HEK293 (cell line): Measurements from ENCODE around the gene ZNF771.

Experiments
- GLI2 ChIP-seq: fragments of 450-650 bp; formaldehyde crosslinking; IDR thresholded peaks from 2 replicates; pipeline ENCODE4; 2017; ENCODE audit warnings: missing biosample characterization, missing genetic modification characterization, low read depth, borderline replicate concordance
- MZF1 ChIP-seq: fragments of 450-650 bp; formaldehyde crosslinking; IDR thresholded peaks from 2 replicates; pipeline ENCODE4 v1.5.1; 2017; ENCODE audit warnings: missing biosample characterization, missing genetic modification characterization, borderline replicate concordance
- YY2 ChIP-seq: fragments of 450-650 bp; formaldehyde crosslinking; IDR thresholded peaks from 2 replicates; pipeline ENCODE4 v1.5.1; 2016; ENCODE audit warnings: missing biosample characterization, missing genetic modification characterization
- ZBTB48 ChIP-seq: fragments of 450-650 bp; formaldehyde crosslinking; IDR thresholded peaks from 2 replicates; pipeline ENCODE4 v1.5.1; 2016; ENCODE audit warnings: missing biosample characterization, missing genetic modification characterization
- ZFP3 ChIP-seq: fragments of 450-650 bp; formaldehyde crosslinking; IDR thresholded peaks from 2 replicates; pipeline ENCODE4 v1.5.1; 2016; ENCODE audit warnings: low read depth, missing biosample characterization, missing genetic modification characterization
- ZNF132 ChIP-seq: fragments of 450-650 bp; formaldehyde crosslinking; IDR thresholded peaks from 2 replicates; pipeline ENCODE4 v1.5.1; 2017; ENCODE audit warnings: missing biosample characterization, missing genetic modification characterization, borderline replicate concordance
- ZNF133 ChIP-seq: fragments of 450-650 bp; formaldehyde crosslinking; IDR thresholded peaks from 2 replicates; pipeline ENCODE4 v1.5.1; 2016; ENCODE audit warnings: missing biosample characterization, missing genetic modification characterization
- ZNF155 ChIP-seq: fragments of 450-650 bp; formaldehyde crosslinking; IDR thresholded peaks from 2 replicates; pipeline ENCODE4 v1.5.1; 2016; ENCODE audit warnings: missing biosample characterization, missing genetic modification characterization
- ZNF2 ChIP-seq: fragments of 450-650 bp; formaldehyde crosslinking; IDR thresholded peaks from 2 replicates; pipeline ENCODE4 v1.5.1; 2016; ENCODE audit warnings: missing biosample characterization, missing genetic modification characterization
- ZNF473 ChIP-seq: fragments of 450-650 bp; formaldehyde crosslinking; IDR thresholded peaks from 2 replicates; pipeline ENCODE4 v1.5.1; 2017; ENCODE audit warnings: missing biosample characterization, missing genetic modification characterization
- ZNF501 ChIP-seq: fragments of 450-650 bp; formaldehyde crosslinking; IDR thresholded peaks from 2 replicates; pipeline ENCODE4 v1.5.1; 2016; ENCODE audit warnings: missing biosample characterization, missing genetic modification characterization
- ZNF530 ChIP-seq: fragments of 450-650 bp; formaldehyde crosslinking; IDR thresholded peaks from 2 replicates; pipeline ENCODE4 v1.5.1; 2016; ENCODE audit warnings: low read depth, missing biosample characterization, missing genetic modification characterization
- ZNF549 ChIP-seq: fragments of 450-650 bp; IDR thresholded peaks from 2 replicates; pipeline ENCODE4 v1.5.1; 2018; ENCODE audit warnings: missing biosample characterization, missing genetic modification characterization, mild to moderate bottlenecking, inconsistent platforms, moderate library complexity
- ZNF585B ChIP-seq: fragments of 450-650 bp; formaldehyde crosslinking; IDR thresholded peaks from 2 replicates; pipeline ENCODE4 v1.5.1; 2016; ENCODE audit warnings: missing biosample characterization, missing genetic modification characterization
- ZNF707 ChIP-seq: fragments of 450-650 bp; formaldehyde crosslinking; IDR thresholded peaks from 2 replicates; pipeline ENCODE4 v1.5.1; 2016; ENCODE audit warnings: missing biosample characterization, missing genetic modification characterization
- ZNF777 ChIP-seq: fragments of 450-650 bp; formaldehyde crosslinking; IDR thresholded peaks from 2 replicates; pipeline ENCODE4 v1.5.1; 2017; ENCODE audit warnings: missing biosample characterization, missing genetic modification characterization, borderline replicate concordance
- ZNF830 ChIP-seq: fragments of 450-650 bp; IDR thresholded peaks from 2 replicates; pipeline ENCODE4 v1.5.0; 2018; ENCODE audit warnings: missing biosample characterization, missing genetic modification characterization, low read depth, mild to moderate bottlenecking, moderate library complexity
- ZSCAN16 ChIP-seq: fragments of 450-650 bp; formaldehyde crosslinking; IDR thresholded peaks from 2 replicates; pipeline ENCODE4 v1.5.1; 2016; ENCODE audit warnings: missing biosample characterization, missing genetic modification characterization
- TF ChIP-seq, protein P1 (sequence below): fragments of 450-650 bp; formaldehyde crosslinking; IDR thresholded peaks from 2 replicates; pipeline ENCODE4 v1.5.1; 2017; ENCODE audit warnings: missing biosample characterization, missing genetic modification characterization
- TF ChIP-seq, protein P2 (sequence below): fragments of 450-650 bp; formaldehyde crosslinking; IDR thresholded peaks from 2 replicates; pipeline ENCODE4 v1.5.1; 2016; ENCODE audit warnings: missing biosample characterization, missing genetic modification characterization
- TF ChIP-seq, protein P3 (sequence below): fragments of 450-650 bp; IDR thresholded peaks from 2 replicates; pipeline ENCODE4 v1.5.1; 2018; ENCODE audit warnings: missing biosample characterization, mild to moderate bottlenecking, missing genetic modification characterization
- TF ChIP-seq, protein P4 (sequence below): fragments of 450-650 bp; formaldehyde crosslinking; IDR thresholded peaks from 2 replicates; pipeline ENCODE4 v1.5.1; 2016; ENCODE audit warnings: missing biosample characterization, missing genetic modification characterization
- TF ChIP-seq, protein P5 (sequence below): fragments of 450-650 bp; formaldehyde crosslinking; IDR thresholded peaks from 2 replicates; pipeline ENCODE4 v1.5.1; 2017; ENCODE audit warnings: missing biosample characterization, missing genetic modification characterization
- TF ChIP-seq, protein P6 (sequence below): fragments of 450-650 bp; formaldehyde crosslinking; IDR thresholded peaks from 2 replicates; pipeline ENCODE4 v1.5.1; 2016; ENCODE audit warnings: missing biosample characterization, missing genetic modification characterization, borderline replicate concordance
- TF ChIP-seq, protein P7 (sequence below): fragments of 450-650 bp; formaldehyde crosslinking; IDR thresholded peaks from 2 replicates; pipeline ENCODE4 v1.5.1; 2016; ENCODE audit warnings: missing biosample characterization, missing genetic modification characterization

Gene ZNF771

DNA sequence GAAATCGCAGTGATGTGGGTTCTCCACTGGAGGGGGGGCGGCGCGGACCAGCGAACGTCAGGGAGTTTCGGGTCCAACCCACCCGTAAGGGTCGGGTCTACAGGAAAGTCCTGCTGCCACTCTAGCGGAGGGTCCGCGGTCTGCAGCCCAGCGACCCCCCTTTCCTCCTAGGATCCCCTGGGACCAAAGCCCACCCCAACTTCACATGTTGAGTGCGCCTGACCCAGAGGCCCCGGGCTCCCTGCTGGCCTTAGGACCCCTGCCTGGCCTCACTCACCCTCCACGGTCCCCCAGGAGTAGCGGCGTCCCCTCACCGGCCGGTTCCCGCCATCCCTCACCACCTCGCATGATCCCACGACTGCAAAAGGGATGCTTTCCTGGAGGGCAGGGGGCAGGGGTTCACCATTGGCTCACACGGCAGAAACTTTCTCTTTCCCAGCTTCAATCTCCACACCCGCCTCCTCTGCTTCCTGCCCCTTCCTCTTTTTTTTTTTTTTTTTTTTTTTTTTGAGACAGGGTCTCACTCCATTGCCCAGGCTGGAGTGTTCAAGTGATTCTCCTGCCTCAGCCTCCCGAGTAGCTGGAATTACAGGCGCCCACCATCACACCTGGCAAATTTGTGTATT is 28.1 kb upstream of the ZNF771 start (continued):
- TF ChIP-seq MZF1 (tag by site-specific recombination) (no peak), ZBTB48 (tag by site-specific recombination) (peak; percentile 56; the same call in 1 of the 2 replicates), ZNF501 (tag by site-specific recombination) (no peak), ZSCAN16 (tag by site-specific recombination) (no peak), ZNF549 (tag by site-specific recombination) (no peak), ZNF2 (tag by site-specific recombination) (no peak), ZNF830 (tag by site-specific recombination) (no peak), ZNF530 (no peak), ZNF585B (no peak), ZNF155 (tag by site-specific recombination) (no peak), GLI2 (tag by site-specific recombination) (no peak), YY2 (tag by site-specific recombination) (no peak), ZNF133 (tag by site-specific recombination) (no peak), ZNF777 (tag by site-specific recombination) (no peak), ZNF473 (tag by site-specific recombination) (no peak), ZFP3 (tag by site-specific recombination) (no peak), ZNF707 (no peak), ZNF132 (tag by site-specific recombination) (no peak)
- TF ChIP-seq, protein P1, sequence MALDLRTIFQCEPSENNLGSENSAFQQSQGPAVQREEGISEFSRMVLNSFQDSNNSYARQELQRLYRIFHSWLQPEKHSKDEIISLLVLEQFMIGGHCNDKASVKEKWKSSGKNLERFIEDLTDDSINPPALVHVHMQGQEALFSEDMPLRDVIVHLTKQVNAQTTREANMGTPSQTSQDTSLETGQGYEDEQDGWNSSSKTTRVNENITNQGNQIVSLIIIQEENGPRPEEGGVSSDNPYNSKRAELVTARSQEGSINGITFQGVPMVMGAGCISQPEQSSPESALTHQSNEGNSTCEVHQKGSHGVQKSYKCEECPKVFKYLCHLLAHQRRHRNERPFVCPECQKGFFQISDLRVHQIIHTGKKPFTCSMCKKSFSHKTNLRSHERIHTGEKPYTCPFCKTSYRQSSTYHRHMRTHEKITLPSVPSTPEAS (tag by site-specific recombination): no peak
- TF ChIP-seq, protein P2, sequence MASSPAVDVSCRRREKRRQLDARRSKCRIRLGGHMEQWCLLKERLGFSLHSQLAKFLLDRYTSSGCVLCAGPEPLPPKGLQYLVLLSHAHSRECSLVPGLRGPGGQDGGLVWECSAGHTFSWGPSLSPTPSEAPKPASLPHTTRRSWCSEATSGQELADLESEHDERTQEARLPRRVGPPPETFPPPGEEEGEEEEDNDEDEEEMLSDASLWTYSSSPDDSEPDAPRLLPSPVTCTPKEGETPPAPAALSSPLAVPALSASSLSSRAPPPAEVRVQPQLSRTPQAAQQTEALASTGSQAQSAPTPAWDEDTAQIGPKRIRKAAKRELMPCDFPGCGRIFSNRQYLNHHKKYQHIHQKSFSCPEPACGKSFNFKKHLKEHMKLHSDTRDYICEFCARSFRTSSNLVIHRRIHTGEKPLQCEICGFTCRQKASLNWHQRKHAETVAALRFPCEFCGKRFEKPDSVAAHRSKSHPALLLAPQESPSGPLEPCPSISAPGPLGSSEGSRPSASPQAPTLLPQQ (tag by site-specific recombination): no peak
- TF ChIP-seq, protein P3, sequence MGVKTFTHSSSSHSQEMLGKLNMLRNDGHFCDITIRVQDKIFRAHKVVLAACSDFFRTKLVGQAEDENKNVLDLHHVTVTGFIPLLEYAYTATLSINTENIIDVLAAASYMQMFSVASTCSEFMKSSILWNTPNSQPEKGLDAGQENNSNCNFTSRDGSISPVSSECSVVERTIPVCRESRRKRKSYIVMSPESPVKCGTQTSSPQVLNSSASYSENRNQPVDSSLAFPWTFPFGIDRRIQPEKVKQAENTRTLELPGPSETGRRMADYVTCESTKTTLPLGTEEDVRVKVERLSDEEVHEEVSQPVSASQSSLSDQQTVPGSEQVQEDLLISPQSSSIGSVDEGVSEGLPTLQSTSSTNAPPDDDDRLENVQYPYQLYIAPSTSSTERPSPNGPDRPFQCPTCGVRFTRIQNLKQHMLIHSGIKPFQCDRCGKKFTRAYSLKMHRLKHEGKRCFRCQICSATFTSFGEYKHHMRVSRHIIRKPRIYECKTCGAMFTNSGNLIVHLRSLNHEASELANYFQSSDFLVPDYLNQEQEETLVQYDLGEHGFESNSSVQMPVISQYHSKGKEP: 0 out of 2 replicates have a peak, but pooled peaks have one; percentile 28
- TF ChIP-seq, protein P4, sequence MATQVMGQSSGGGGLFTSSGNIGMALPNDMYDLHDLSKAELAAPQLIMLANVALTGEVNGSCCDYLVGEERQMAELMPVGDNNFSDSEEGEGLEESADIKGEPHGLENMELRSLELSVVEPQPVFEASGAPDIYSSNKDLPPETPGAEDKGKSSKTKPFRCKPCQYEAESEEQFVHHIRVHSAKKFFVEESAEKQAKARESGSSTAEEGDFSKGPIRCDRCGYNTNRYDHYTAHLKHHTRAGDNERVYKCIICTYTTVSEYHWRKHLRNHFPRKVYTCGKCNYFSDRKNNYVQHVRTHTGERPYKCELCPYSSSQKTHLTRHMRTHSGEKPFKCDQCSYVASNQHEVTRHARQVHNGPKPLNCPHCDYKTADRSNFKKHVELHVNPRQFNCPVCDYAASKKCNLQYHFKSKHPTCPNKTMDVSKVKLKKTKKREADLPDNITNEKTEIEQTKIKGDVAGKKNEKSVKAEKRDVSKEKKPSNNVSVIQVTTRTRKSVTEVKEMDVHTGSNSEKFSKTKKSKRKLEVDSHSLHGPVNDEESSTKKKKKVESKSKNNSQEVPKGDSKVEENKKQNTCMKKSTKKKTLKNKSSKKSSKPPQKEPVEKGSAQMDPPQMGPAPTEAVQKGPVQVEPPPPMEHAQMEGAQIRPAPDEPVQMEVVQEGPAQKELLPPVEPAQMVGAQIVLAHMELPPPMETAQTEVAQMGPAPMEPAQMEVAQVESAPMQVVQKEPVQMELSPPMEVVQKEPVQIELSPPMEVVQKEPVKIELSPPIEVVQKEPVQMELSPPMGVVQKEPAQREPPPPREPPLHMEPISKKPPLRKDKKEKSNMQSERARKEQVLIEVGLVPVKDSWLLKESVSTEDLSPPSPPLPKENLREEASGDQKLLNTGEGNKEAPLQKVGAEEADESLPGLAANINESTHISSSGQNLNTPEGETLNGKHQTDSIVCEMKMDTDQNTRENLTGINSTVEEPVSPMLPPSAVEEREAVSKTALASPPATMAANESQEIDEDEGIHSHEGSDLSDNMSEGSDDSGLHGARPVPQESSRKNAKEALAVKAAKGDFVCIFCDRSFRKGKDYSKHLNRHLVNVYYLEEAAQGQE (tag by site-specific recombination): no peak
- TF ChIP-seq, protein P5, sequence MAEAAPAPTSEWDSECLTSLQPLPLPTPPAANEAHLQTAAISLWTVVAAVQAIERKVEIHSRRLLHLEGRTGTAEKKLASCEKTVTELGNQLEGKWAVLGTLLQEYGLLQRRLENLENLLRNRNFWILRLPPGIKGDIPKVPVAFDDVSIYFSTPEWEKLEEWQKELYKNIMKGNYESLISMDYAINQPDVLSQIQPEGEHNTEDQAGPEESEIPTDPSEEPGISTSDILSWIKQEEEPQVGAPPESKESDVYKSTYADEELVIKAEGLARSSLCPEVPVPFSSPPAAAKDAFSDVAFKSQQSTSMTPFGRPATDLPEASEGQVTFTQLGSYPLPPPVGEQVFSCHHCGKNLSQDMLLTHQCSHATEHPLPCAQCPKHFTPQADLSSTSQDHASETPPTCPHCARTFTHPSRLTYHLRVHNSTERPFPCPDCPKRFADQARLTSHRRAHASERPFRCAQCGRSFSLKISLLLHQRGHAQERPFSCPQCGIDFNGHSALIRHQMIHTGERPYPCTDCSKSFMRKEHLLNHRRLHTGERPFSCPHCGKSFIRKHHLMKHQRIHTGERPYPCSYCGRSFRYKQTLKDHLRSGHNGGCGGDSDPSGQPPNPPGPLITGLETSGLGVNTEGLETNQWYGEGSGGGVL (tag by site-specific recombination): no peak
- TF ChIP-seq, protein P6, sequence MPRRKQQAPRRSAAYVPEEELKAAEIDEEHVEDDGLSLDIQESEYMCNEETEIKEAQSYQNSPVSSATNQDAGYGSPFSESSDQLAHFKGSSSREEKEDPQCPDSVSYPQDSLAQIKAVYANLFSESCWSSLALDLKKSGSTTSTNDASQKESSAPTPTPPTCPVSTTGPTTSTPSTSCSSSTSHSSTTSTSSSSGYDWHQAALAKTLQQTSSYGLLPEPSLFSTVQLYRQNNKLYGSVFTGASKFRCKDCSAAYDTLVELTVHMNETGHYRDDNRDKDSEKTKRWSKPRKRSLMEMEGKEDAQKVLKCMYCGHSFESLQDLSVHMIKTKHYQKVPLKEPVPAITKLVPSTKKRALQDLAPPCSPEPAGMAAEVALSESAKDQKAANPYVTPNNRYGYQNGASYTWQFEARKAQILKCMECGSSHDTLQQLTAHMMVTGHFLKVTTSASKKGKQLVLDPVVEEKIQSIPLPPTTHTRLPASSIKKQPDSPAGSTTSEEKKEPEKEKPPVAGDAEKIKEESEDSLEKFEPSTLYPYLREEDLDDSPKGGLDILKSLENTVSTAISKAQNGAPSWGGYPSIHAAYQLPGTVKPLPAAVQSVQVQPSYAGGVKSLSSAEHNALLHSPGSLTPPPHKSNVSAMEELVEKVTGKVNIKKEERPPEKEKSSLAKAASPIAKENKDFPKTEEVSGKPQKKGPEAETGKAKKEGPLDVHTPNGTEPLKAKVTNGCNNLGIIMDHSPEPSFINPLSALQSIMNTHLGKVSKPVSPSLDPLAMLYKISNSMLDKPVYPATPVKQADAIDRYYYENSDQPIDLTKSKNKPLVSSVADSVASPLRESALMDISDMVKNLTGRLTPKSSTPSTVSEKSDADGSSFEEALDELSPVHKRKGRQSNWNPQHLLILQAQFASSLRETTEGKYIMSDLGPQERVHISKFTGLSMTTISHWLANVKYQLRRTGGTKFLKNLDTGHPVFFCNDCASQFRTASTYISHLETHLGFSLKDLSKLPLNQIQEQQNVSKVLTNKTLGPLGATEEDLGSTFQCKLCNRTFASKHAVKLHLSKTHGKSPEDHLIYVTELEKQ: no peak
- TF ChIP-seq, protein P7, sequence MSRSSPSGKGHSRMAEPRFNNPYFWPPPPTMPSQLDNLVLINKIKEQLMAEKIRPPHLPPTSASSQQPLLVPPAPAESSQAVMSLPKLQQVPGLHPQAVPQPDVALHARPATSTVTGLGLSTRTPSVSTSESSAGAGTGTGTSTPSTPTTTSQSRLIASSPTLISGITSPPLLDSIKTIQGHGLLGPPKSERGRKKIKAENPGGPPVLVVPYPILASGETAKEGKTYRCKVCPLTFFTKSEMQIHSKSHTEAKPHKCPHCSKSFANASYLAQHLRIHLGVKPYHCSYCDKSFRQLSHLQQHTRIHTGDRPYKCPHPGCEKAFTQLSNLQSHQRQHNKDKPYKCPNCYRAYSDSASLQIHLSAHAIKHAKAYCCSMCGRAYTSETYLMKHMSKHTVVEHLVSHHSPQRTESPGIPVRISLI (tag by site-specific recombination): peak; percentile 95
